Peyer's patch (tissue), 4 donors: Measurements from ENCODE around the gene YLPM1. TPM values are rescaled to one million over a fixed set of nuclear protein-coding genes. Genes with fewer than 3 reads are reported as not detected.

ENCODE experiments used
- DNase-seq, 3 donors: peaks; one replicate each; pipeline ENCODE4 v3.0.0-alpha.2; 2017 to 2019
- H3K27ac ChIP-seq, 4 donors: fragments of 200-600 bp; sonication (generic); one replicate each; pipeline ENCODE4 v1.5.1; 2016 to 2019
- H3K27me3 ChIP-seq, 2 donors: fragments of 200-600 bp; sonication (generic); one replicate each; pipeline ENCODE4 v1.5.1; 2019
- H3K36me3 ChIP-seq, 3 donors: fragments of 200-600 bp; sonication (generic); one replicate each; pipeline ENCODE4 v1.5.1; 2016 to 2019
- H3K4me1 ChIP-seq, 4 donors: fragments of 200-600 bp; sonication (generic); one replicate each; pipeline ENCODE4 v1.5.1; 2016 to 2019
- H3K4me3 ChIP-seq, 4 donors: fragments of 200-600 bp; sonication (generic); 1 replicate in 3 of 4; 2 replicates in 1 of 4; pipeline ENCODE4 v1.5.1; 2016 to 2019; ENCODE audit warnings: mild to moderate bottlenecking in 1 of 4
- H3K9me3 ChIP-seq, 4 donors: fragments of 200-600 bp; sonication (generic); one replicate each; pipeline ENCODE4 v1.5.1; 2016 to 2019; ENCODE audit warnings: mild to moderate bottlenecking in 1 of 4
- POLR2A ChIP-seq, 2 donors: fragments of 450-650 bp; IDR thresholded peaks; one replicate each; pipeline ENCODE4 v1.5.1; 2017; ENCODE audit warnings: antibody characterized with exemption in 2 of 2, mild to moderate bottlenecking in 2 of 2, moderate library complexity in 2 of 2
- total RNA-seq, 4 donors: library from RNA; depleted of rRNA; stranded (reverse); fragments of >200 nt; gene quantifications; one replicate each; pipeline ENCODE4 v1.1.0, GENCODE V29; 2016
- TF ChIP-seq, protein P1 (sequence below), 6 experiments: fragments of 450-650 bp in 4 of 6; fragments of 200-600 bp in 2 of 6; sonication (generic) in 1 of 6; IDR thresholded peaks; one replicate each; pipeline ENCODE4 v1.5.1; 2017 to 2019; ENCODE audit warnings: antibody characterized with exemption in 6 of 6, mild to moderate bottlenecking in 3 of 6, moderate library complexity in 1 of 6

Gene YLPM1
- total RNA-seq, 4 donors from 2014 or later = 44.0 to 95.7 (median 62.9) TPM

DNA sequence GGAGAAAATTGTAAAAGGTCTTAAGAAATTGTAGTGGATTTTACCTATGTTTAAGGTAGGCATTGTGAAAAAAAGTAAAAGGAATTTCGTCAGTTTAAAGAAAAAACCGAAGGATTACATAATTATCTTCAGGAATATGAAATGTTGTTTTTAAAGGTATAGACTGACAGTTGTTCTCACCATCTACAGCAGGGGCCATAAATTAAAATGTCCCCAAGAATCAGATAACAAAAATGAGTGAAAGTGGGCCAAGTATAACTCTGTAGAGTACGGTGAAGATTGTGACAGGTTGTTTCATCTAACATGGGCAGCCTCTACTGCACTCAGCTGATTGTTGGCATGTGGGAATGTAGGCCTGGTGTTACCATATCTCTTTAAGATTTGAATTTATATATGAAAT is 38.3 kb downstream of the YLPM1 start:
- no peaks in the 10 kb centered on the region for H3K4me1 ChIP-seq
- no peaks in the 10 kb centered on the region for H3K9me3 ChIP-seq
- H3K27ac ChIP-seq = no peak overlapping the region
- no peak for DNase-seq
- no peak overlapping the region for H3K4me3 ChIP-seq
- H3K36me3 ChIP-seq = peaks cover 0 to 33% (median 0%) of the 10 kb centered on the region in 3 donors
- TF ChIP-seq, protein P1, sequence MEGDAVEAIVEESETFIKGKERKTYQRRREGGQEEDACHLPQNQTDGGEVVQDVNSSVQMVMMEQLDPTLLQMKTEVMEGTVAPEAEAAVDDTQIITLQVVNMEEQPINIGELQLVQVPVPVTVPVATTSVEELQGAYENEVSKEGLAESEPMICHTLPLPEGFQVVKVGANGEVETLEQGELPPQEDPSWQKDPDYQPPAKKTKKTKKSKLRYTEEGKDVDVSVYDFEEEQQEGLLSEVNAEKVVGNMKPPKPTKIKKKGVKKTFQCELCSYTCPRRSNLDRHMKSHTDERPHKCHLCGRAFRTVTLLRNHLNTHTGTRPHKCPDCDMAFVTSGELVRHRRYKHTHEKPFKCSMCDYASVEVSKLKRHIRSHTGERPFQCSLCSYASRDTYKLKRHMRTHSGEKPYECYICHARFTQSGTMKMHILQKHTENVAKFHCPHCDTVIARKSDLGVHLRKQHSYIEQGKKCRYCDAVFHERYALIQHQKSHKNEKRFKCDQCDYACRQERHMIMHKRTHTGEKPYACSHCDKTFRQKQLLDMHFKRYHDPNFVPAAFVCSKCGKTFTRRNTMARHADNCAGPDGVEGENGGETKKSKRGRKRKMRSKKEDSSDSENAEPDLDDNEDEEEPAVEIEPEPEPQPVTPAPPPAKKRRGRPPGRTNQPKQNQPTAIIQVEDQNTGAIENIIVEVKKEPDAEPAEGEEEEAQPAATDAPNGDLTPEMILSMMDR (IDR thresholded peaks at IDR 0.05) = no peak
- no peak for TF ChIP-seq POLR2A (IDR thresholded peaks at IDR 0.05)
- no peaks in the 10 kb centered on the region for H3K27me3 ChIP-seq

DNA sequence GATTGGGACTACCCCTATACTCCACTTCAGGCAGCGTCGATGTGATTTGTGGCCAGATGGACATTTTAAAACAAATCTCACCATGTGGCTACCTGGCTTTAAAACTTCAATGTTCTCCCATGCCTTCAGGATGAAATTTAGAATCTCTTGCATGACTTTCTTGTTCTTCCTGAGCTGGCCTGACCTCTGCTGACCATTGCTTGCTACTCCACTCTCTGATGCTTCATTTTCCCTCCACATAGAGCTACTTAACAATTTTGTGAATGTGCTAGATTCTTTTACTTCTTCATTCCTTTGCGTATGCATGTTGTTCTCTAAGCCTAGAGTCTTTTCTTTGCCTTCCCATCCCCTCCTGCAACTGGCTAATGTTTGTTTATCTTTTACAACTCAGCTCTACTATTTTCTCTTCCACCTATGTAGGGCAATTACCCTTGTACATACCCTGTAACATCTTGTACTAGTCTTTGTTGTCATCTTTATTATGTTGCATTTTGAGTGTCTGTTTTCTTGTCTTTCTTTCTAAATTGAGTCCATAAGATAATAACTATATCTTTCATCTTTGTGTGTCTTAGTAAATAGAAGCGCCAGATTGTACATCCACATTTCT is 41.2 kb downstream of the YLPM1 start:
- Histone ChIP-seq H3K27ac (no peak overlapping the region), H3K4me1 (no peaks in the 10 kb centered on the region), H3K36me3 (peaks cover 0 to 37% (median 0%) of the 10 kb centered on the region in 3 donors), H3K4me3 (no peak overlapping the region), H3K27me3 (no peaks in the 10 kb centered on the region), H3K9me3 (no peaks in the 10 kb centered on the region)
- TF ChIP-seq, protein P1 (IDR thresholded peaks at IDR 0.05) = peak in 4 of 6 experiments; percentile 29 to 61 (median 54)
- no peak for TF ChIP-seq POLR2A (IDR thresholded peaks at IDR 0.05)
- DNase-seq = peak in 1 of 3 donors; percentile 59

DNA sequence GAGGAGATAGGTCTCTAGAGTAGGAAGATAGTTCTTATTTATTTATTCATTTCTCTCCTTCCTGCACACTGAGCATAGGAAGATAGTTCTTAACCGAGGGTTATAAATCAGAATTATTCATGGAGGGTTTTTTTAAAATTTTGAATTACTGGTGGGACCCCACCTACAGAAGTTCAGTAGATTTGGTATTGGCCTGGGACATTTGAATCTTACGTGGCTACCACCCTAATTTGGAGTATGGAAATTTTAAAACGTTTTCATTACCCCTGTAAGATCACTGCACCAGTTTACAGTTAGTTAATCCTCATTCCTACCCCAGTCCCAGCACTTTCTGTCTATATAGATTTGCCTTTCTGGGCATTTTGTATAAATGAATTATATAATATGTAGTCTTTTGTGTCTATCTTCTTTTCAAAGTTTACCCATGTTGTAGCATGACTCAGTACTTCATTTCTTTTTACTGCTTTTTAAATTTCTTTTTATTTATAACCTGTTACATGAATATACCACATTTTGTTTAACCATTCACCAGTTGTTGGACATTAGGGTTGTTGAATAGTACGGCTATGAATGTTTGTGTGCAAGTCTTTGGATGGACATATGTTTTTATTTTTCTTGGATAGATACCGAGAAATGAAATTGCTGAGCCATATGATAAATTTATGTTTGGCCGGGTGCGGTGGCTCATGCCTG is 44.9 kb downstream of the YLPM1 start:
- H3K36me3 ChIP-seq = peaks cover 0 to 67% (median 0%) of the 10 kb centered on the region in 3 donors
- H3K27ac ChIP-seq = no peak overlapping the region

DNA sequence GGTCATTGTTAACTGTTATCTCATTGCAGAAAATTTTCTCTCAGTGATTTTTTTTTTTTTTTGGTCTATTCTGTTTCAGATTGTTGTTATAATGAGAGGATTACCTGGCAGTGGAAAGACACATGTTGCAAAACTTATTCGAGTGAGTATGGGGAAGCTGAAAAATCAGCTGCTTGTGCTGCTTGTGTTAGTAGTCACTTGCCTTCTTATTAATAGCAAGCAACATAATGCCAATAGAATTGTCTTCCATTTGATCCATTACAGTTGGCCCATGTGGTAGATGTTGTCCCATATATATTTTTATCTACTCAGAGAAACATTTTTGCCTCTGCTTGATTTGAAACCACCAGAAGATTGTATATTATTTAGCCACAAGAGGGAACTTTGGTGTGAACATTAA is 53.0 kb downstream of the YLPM1 start:
- Histone ChIP-seq H3K9me3 (no peaks in the 10 kb centered on the region), H3K4me3 (no peak overlapping the region), H3K4me1 (no peaks in the 10 kb centered on the region), H3K27me3 (no peaks in the 10 kb centered on the region), H3K27ac (no peak overlapping the region), H3K36me3 (peaks cover 0 to 94% (median 0%) of the 10 kb centered on the region in 3 donors)
- DNase-seq = no peak
- TF ChIP-seq, protein P1 (IDR thresholded peaks at IDR 0.05) = no peak
- TF ChIP-seq POLR2A (IDR thresholded peaks at IDR 0.05) = no peak

More for the DNA sequence above, 44.9 kb downstream of the YLPM1 start:
- Histone ChIP-seq H3K9me3 (no peaks in the 10 kb centered on the region), H3K4me3 (no peak overlapping the region), H3K27me3 (no peaks in the 10 kb centered on the region), H3K4me1 (no peaks in the 10 kb centered on the region)
- DNase-seq = no peak
- no peak for TF ChIP-seq POLR2A (IDR thresholded peaks at IDR 0.05)
- TF ChIP-seq, protein P1 (IDR thresholded peaks at IDR 0.05) = no peak

DNA sequence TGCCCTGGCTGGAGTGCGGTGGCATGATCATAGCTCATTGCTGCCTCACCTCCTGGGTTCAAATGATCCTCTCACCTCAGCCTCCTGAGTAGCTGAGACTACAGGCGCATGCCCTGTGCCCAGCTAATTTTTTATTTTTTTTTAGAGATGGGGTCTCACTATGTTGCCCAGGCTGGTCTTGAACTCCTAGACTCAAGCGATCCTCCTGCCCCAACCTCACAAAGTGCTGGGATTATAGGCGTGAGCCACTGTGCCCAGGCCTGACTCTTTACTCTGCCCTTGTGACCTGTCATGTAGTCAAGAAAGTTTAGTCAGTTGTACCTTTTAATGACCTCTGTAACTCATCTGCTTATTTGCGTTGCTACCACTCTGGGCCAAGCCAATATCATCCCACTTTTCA is 57.2 kb downstream of the YLPM1 start:
- Histone ChIP-seq H3K36me3 (peaks cover 0 to 70% (median 0%) of the 10 kb centered on the region in 3 donors), H3K4me3 (no peak overlapping the region), H3K4me1 (no peaks in the 10 kb centered on the region), H3K27me3 (no peaks in the 10 kb centered on the region), H3K9me3 (no peaks in the 10 kb centered on the region), H3K27ac (no peak overlapping the region)
- DNase-seq = no peak
- TF ChIP-seq, protein P1 (IDR thresholded peaks at IDR 0.05) = no peak
- no peak for TF ChIP-seq POLR2A (IDR thresholded peaks at IDR 0.05)
